Left lobe of liver (tissue), 2 donors: Measurements from ENCODE around the gene CYP3A7. TPM values are rescaled to one million over a fixed set of nuclear protein-coding genes. Genes with fewer than 3 reads are reported as not detected.
"Not testable (repeated sequence)": the region's sequence is repeated elsewhere in the genome, so short reads cannot be mapped to it uniquely, and the experiment has no call there.

Source experiments
- ATAC-seq: fragments of 200-7000 bp; cut with Tn5 transposase; one replicate; pipeline ENCODE4 v1.9.1; 2020; ENCODE audit warnings: mild to moderate bottlenecking, moderate library complexity
- DNase-seq: peaks from one replicate; pipeline ENCODE4 v3.0.0-alpha.2; 2020; ENCODE audit warnings: low spot score
- total RNA-seq: library from RNA; stranded (reverse); gene quantifications from one replicate; pipeline ENCODE4 v1.2.1, GENCODE V29; 2021
- donor health status: DM: no; HTN: no; CAD: no; lungs with moderate emphysema.
- donor health status: DM: no; HTN: yes; CAD: no.

Gene CYP3A7
- 17.5 TPM for total RNA-seq

DNA sequence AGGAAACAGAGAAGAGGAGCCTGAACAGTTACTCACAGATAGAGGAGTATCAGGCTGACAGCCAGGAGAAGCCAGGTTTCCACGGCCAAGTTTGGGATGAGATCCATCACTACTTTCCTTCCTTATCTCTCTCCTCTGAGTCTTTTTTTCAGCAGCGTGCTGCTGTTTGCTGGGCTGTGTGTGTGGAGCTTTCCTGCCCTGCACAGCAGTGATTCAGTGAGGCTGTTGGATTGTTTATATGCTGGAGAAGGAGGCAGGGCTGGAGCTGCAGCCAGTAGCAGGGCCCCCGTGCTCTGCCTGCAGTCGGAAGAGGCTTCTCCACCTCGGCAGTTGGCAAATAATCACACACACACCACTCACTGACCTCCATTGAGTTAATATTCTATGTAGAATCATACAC is at the start of gene CYP3A7:
Gene CYP3A7 (minus strand): TSS at position 210 of the 400 bp plus-strand sequence. CDS start 103 bp downstream, at position 107.
- DNase-seq = no peak
- ATAC-seq = no peak

DNA sequence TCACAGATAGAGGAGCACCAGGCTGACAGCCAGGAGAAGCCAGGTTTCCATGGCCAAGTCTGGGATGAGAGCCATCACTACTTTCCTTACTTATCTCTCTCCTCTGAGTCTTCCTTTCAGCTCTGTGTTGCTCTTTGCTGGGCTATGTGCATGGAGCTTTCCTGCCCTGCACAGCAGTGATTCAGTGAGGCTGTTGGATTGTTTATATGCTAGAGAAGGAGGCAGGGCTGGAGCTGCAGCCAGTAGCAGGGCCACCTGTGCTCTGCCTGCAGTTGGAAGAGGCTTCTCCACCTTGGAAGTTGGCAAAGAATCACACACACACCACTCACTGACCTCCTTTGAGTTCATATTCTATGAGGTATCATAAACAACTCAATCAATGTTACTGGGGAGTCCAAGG is 49.0 kb upstream of the CYP3A7 start, which contains the start of gene CYP3A4:
Gene CYP3A4 (minus strand): TSS at position 178 of the 400 bp plus-strand sequence. CDS start 103 bp downstream, at position 75.
- ATAC-seq = peak; percentile 73
- DNase-seq = peak; percentile 69

DNA sequence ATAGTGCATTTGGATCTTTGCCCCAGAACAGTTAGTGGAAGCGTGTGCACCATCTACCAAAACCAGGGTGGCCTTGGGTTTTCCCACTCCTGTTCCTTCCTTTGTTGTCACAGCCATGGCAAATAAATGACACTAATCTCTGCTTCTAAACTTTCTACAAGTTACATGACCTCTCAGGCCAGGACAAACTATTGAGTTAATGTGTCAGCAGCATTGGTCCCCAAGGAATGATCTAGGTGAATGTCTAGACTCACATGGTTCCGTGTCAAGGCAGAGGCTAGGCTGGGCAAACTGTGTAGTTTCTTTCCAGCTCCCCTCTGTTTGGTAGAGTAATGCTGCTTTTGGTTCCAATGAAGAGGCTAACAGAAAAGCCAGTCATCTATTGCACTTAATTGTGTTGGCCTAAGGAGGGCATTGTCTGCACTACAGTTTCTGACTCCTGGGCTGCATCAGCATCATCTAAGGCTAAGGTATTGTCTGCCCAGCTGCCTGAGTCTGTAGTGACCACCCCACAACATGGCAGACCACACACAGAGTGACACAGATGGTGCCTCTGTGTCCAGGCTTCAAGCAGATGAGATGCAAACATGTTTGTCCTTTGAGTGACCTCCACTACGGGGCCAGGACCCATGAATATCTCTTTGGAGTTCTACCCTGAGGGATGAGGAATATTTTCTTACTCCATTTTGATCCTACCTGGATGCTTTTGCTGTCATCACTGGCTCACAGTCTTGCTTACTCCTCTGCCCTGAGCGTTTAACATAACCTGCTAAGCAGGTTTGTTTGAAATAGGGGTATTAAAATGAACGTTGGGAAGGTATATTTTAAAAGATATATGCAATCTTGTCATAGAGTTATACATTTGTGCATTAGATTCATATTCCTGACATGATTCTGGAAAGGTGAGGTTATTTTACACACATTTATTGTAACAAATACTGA is 47.3 kb upstream of the CYP3A7 start:
- ATAC-seq = peak; percentile 9
- DNase-seq = no peak

DNA sequence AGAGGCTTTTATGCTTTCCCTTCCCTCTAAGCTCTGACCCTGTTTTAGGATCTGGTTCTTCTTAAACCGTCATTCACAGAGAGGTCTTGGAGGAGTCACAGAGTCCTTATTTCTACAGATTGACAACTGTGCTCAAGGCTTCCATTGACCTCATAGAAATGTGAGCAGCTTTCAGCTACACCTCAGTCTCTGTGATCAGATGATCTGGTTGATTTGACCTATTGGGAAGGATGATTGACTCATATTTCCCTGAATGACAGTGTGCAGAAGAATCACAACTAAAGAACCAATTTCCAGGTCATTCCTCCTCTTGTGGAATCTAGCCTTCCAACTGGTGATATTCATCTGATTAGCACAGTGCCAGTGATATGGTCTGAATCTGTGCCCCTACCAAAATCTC is 45.6 kb upstream of the CYP3A7 start:
- peak; percentile 1 for ATAC-seq
- no peak for DNase-seq

DNA sequence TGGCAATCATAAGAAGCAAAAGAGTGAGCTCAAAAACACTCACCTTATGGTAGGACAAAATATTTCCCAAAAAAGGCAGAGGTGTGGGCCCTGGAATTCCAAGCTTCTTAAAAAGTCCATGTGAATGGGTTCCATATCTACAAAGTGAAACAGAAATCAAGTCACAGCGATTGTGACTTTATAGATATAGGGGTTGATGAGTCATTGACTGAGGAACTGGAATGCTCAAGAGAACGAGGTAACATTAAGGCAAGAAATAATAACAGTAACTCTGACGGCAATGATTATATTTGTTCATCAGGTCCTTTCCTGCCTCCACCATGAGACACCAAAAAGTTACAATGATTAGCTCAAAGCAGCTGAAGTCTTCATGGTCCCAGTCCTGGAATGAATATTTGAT is 45.0 kb upstream of the CYP3A7 start:
- DNase-seq (no peak), ATAC-seq (no peak)

DNA sequence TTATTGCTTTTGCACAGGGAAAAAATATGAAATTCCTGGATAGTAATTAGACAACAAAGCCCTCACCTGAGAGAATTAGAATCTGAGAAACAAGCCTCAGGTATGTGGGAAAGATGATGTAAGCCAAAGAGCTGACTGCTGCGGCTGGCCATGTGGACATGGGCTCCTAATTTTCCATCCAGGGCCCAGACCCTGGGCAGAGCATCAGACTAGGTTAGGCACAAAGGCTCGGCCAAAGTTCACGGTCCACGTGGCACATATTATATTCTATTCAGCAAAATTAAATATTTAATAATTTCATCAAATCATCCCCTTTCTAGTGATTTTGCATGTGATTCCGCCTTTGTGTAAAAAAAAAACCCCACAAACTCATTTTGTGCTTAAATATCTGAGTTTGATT is 43.9 kb upstream of the CYP3A7 start:
- DNase-seq (no peak), ATAC-seq (peak; percentile 34)

DNA sequence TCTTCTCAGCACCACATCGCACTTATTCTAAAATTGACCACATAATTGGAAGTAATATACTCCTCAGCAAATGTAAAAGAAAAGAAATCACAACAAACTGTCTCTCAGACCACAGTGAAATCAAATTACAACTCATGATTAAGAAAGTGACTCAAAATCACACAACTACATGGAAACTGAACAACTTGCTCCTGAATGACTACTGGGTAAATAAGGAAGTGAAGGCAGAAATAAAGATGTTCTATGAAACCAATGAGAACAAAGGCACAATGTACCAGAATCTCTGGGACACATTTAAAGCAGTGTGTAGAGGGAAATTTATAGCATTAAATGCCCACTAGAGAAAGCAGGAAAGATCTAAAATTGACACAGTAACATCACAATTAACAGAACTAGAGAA is 38.4 kb upstream of the CYP3A7 start:
- not testable (repeated sequence) for ATAC-seq, DNase-seq

DNA sequence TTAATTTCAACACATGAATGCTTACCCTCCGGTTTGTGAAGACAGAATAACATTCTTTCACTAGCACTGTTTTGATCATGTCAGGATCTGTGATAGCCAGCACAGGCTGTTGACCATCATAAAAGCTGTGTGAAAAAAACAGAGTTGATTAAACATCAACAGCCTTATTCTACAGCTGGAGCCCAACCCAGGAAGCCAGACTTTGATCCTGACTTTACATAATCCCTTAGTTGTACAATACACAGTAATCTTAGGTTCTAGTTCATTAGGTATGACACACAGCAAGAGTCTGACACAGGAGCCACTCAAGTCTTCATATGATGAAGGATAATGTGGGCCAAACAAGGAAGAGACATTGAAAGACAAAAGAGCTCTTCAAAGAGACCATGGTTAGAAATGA is 37.6 kb upstream of the CYP3A7 start:
- peak; percentile 74 for ATAC-seq
- DNase-seq = no peak

DNA sequence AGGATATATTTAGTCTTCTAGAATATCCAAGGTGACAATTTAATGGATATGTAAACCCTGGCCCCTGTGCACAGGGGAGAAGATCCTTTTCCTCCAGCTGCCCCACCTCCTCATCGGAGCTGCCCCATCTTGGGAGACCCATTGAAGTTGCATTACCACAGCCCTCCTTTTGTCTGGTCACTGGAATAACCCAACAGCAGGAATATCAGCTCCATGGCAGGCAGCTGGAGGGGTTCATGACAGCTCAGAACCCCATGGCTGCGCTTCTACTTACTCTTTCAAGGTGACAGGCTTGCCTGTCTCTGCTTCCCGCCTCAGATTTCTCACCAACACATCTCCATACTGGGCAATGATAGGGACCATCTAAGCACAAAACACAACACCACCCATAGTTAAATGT is 34.5 kb upstream of the CYP3A7 start:
- DNase-seq = not testable (repeated sequence)
- ATAC-seq = peak; percentile 23

DNA sequence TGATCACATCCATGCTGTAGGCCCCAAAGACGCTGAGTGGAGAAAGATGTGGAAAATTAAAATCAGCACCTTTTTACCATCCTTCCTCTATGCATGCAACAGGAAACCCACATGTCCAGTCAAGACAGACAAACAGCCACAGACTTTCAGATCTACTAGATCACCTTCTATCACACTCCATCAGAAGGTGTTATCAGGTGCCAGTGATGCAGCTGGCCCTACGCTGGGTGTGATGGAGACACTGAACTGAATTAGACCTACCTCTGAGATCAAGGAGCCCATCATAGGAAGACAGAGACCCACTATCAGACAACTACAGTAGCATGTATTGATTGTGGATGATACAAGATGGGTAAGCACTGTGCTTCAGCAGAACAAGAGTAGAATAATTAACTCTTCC is 33.5 kb upstream of the CYP3A7 start:
- ATAC-seq (peak; percentile 19), DNase-seq (no peak)

DNA sequence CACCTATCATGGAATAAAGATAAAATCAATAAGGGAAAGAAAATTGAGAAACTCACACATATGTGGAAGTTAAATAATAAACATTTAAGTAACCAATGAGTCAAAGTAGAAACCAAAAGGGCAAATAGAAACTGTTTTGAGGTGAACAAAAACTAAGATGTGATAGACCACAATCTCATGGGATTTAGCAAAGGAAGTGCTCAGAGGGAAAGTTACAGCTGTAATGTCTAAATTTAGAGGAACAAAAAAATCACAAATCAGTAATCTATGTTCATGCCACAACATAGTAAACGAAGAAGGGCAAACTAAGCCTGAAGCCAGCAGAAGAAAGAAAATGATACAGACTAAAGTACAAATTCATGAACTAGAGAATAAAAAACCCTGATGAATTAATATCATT is 32.7 kb upstream of the CYP3A7 start:
- no peak for ATAC-seq
- DNase-seq = no peak

DNA sequence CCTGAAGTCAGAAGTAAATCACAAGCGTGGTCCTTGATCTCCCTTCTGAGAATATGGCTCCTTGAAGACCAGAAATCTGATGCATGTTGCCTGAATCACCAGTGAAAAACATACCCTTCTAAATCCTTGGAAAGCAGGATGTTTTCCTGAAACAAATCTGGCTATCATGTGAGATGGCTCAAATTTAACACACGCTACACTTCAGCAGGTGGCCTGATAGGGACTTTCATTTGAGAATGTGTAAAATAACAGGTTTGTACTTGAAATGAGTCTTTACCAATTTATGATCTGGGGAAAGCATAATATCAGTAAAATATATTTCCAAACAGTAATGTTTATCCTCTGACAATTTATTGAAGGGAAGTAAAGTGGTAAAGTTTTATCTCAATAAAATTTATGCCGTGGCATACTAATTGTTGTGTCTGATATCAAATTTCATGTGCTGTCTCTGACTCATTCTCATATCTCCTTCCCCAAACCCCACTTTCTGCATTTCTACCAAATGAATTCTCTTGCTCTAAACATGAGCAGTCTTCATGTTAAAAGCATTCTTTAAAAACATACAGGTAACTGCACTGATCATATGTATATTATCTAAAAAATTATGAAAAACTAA is 31.6 kb upstream of the CYP3A7 start:
- ATAC-seq = no peak
- DNase-seq = no peak

DNA sequence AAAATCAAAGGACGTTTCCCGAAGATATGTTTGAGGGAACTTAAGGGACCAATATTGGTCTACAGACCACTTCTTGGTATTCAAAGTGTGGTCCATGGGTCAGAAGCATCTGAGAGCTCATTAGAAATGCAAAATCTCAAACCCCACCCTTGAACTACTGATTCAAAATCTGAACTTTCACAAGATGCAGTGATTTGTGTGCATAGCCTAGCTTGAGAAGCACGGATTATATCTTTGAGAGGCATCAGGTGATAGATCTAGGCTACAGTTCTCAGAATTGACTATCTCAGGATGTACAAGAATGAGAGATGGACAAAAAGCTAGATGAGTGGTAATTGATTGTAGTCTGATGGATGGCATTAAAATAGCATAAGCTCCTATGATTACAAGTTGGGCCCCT is 29.5 kb upstream of the CYP3A7 start:
- ATAC-seq (no peak), DNase-seq (no peak)

DNA sequence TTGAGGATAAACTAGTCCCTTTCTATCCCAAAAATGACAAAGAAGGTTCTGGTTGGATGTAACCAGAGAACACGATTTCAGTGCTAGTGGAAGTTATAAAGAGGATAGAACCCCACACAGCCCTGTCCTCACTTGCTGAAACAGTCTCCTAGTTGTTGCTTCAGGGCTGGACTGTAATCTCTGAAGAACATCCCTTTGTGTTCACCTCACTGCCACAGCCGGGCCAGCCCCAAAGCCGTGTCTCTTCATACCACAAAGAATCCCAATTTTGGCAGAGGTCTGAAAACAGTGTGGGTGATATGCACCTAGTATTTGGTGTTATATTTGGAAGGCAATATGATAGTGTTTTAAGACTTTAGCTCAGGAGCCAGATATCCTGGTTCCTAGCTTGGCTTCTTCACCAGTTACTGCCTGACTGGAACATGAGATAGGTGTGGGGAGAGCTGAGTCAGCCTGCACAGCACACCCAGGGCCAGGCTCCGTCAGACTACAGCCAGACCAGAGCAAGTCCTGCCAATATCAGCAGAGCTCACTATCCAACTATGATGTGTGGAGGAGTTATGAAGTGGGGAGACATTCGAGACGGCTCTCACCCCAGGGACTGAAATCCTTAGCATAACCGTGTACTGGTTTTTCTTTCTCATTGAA is 27.8 kb upstream of the CYP3A7 start:
- ATAC-seq (peak; percentile 47), DNase-seq (no peak)

DNA sequence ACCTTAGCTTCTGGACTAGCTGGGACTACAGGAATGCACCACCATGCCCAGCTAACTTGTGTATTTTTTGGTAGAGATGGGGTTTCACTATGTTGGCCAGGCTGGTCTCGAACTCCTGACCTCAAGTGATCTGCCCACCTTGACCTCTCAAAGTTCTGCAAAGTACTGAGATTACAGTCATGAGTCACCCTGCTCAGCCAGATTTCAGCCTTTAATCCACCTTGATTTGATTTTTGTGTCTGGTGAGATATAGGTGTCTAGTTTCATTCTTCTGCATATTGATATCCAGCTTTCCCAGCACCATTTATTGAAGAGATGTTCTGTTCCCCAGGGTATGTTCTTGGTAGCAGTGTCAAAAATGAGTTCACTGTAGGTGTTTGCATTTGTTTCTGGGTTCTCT is 20.1 kb upstream of the CYP3A7 start:
- ATAC-seq = no peak
- no peak for DNase-seq

DNA sequence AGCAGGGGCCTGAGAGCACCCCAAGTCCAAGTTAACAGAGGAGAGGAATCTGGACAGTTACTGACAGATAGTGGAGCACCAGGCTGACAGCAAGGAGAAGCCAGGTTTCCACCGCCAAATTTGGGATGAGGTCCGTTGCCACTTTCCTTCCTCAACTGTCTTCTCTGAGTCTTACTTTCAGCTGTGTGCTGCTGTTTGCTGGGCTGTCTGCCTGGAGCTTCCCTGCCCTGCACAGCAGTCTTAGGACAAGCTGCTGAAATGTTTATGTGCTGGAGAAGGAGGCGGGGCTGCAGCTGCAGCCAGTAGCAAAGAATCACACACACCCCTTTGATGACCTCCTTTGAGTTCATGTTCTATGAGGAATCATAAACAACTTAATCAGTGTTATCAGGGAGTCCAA is 17.4 kb upstream of the CYP3A7 start:
- ATAC-seq = no peak
- DNase-seq = no peak

DNA sequence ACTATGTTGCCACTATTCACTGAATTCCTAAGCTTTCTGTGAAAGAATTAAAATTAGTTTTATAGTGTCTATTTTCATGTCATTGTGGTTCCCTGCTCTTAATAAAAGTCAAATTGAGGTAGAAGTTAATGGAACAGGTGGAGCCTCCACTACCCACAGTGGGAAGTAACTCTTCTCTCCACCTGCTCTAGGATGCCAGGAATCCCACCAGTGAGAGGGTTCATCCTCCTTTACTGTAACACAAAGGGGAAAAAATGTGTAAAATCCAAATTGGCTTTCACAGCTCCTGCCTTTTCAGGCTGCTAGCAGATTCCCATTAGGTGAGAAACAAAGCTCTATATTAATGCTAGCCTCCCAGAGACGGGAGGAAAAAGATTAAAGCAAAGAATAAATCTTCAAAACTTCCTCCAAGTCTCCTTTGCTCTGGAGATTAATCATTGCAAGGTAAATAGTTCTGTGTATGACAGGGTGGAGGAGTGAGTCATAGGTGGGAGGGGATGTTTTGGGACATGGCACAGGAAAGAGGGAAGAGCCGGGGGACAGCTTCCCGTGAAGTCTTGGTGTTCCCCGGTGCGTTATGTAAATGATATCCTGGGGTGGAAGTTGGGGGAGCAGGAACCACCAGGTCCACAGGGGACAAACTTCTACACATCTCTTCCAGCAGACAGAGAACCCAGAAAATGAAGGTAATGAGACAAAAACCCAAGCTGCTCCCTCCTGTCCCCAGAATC is 16.5 kb upstream of the CYP3A7 start:
- DNase-seq = not testable (repeated sequence)
- peak; percentile 23 for ATAC-seq

DNA sequence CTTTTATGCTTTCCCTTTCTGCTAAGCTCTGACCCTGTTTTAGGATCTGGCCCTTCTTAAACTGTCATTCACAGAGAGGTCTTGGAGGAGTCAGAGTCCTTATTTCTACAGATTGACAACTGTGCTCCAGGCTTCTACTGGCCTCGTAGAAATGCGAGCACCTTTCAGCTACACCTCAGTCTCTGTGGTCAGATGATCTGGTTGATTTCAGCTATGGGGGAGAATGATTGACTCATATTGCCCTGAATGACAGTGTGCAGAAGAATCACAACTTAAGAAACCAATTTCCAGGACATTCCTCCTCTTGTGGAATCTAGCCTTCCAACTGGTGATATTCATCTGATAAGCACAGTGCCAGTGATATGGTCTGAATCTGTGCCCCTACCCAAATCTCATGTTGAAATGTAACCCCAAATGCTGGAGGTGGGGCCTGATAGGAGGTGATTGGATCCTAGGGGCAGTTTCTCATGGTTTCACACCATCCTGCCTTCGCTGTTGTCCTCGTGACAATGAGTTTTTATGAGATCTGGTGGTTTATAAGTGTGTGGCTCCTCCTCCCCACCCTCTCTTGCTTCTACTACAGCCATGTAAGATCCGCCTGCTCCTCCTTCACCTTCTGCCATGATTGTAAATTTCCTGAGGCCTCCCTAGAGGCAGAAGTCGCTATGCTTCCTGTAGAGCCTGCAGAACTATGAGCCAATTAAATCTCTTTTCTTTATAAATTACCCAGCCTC is 14.0 kb upstream of the CYP3A7 start:
- no peak for DNase-seq
- no peak for ATAC-seq

DNA sequence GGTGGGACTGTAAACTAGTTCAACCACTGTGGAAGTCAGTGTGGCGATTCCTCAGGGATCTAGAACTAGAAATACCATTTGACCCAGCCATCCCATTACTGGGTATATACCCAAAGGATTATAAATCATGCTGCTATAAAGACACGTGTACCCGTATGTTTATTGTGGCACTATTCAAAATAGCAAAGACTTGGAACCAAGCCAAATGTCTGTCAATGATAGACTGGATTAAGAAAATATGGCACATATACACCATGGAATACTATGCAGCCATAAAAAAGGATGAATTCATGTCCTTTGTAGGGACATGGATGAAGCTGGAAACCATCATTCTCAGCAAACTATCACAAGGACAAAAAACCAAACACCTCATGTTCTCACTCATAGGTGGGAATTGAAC is 11.9 kb upstream of the CYP3A7 start:
- ATAC-seq, DNase-seq: not testable (repeated sequence)

DNA sequence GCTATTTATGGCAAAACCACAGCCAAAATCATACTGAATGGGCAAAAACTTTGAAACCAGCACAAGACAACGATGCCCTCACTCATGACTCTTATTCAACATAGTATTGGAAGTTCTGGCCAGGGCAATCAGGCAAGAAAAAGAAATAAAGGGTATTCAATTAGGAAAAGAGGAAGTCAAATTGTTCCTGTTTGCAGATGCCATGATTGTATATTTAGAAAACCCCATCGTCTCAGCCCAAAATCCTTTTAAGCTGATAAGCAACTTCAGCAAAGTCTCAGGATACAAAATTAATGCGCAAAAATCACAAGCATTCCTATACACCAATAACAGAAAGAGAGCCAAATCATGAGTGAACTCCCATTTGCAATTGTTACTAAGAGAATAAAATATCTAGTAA is 10.4 kb upstream of the CYP3A7 start:
- not testable (repeated sequence) for ATAC-seq, DNase-seq
